CD4-positive, alpha-beta memory T cell (primary cell): ENCODE measurements around the gene HMGXB4. TPM values are rescaled to one million over a fixed set of nuclear protein-coding genes. Genes with fewer than 3 reads are reported as not detected.

ENCODE experiments used
- CTCF ChIA-PET: fragments of 350-600 bp; sonication (Branson Sonifier 250); formaldehyde crosslinking; loops from one replicate; lab custom pipeline; 2021; ENCODE audit warnings: inconsistent platforms; ENCODE audit not compliant: partially characterized antibody; lab: Charles Lee
- POLR2A ChIA-PET: fragments of 350-600 bp; sonication (Branson Sonifier 250); formaldehyde crosslinking; loops from one replicate; lab custom pipeline; 2021; ENCODE audit not compliant: partially characterized antibody; lab: Charles Lee
- DNase-seq, 5 donors: peaks; one replicate each; pipeline versions ENCODE4 v3.0.0 to v3.0.0-alpha.2; 2020 to 2022; ENCODE audit warnings: mixed read lengths in 1 of 5
- H3K27ac ChIP-seq: one replicate; pipeline ENCODE4 v1.7.0; 2013; ENCODE audit warnings: low read depth, low read length
- H3K27me3 ChIP-seq: 2 replicates; pipeline ENCODE4 v1.7.0; 2013; ENCODE audit warnings: mild to moderate bottlenecking, low read length, moderate library complexity; ENCODE audit not compliant: insufficient read depth
- H3K36me3 ChIP-seq: 2 replicates; pipeline ENCODE4 v1.7.0; 2013; ENCODE audit warnings: mild to moderate bottlenecking, low read length, moderate library complexity; ENCODE audit not compliant: insufficient read depth
- H3K4me1 ChIP-seq: 2 replicates; pipeline ENCODE4 v1.7.0; 2013; ENCODE audit warnings: mild to moderate bottlenecking, low read length, moderate library complexity; ENCODE audit not compliant: insufficient read depth
- H3K4me3 ChIP-seq, 2 donors: one replicate each; pipeline ENCODE4 v1.7.0; 2013; ENCODE audit warnings: low read length in 2 of 2, mild to moderate bottlenecking in 1 of 2
- H3K9me3 ChIP-seq, 2 donors: one replicate each; pipeline ENCODE4 v1.7.0; 2013; ENCODE audit warnings: low read length in 2 of 2, control low read depth in 1 of 2; ENCODE audit not compliant: control insufficient read depth in 1 of 2
- H3K27ac Mint-ChIP-seq, 7 donors: one replicate each; pipeline ENCODE4 v1.8.0; 2020 to 2021; ENCODE audit warnings: mixed read lengths in 7 of 7, mild to moderate bottlenecking in 6 of 7, inconsistent platforms in 3 of 7, moderate library complexity in 3 of 7
- H3K27me3 Mint-ChIP-seq, 2 donors: one replicate each; pipeline ENCODE4 v1.8.0; 2020 to 2021; ENCODE audit warnings: mixed read lengths in 2 of 2
- H3K36me3 Mint-ChIP-seq, 2 donors: one replicate each; pipeline ENCODE4 v1.8.0; 2020 to 2021; ENCODE audit warnings: mixed read lengths in 2 of 2, inconsistent platforms in 1 of 2, mild to moderate bottlenecking in 1 of 2
- H3K4me1 Mint-ChIP-seq, 4 donors: one replicate each; pipeline ENCODE4 v1.8.0; 2020 to 2021; ENCODE audit warnings: mixed read lengths in 4 of 4, mild to moderate bottlenecking in 1 of 4
- H3K4me3 Mint-ChIP-seq, 8 donors: one replicate each; pipeline ENCODE4 v1.8.0; 2020 to 2021; ENCODE audit warnings: mixed read lengths in 8 of 8, mild to moderate bottlenecking in 7 of 8, moderate library complexity in 6 of 8, inconsistent platforms in 3 of 8
- H3K9me3 Mint-ChIP-seq, 8 donors: one replicate each; pipeline ENCODE4 v1.8.0; 2020 to 2021; ENCODE audit warnings: mixed read lengths in 8 of 8, mild to moderate bottlenecking in 5 of 8, inconsistent platforms in 3 of 8, moderate library complexity in 1 of 8
- intact Hi-C: fragments of 100-400 bp; cut with micrococcal nuclease; formaldehyde crosslinking; loops from one replicate; pipeline ENCODE4 v1.15.1; 2023
- polyA plus RNA-seq, 2 donors: library from polyadenylated mRNA; unstranded; fragments of 300-500 nt; fragmentation: Illumina TruSeq; gene quantifications; one replicate each; pipeline ENCODE4 v1.2.3, GENCODE V29; 2021
- total RNA-seq, 2 experiments: library from RNA; stranded (reverse); gene quantifications; one replicate each; pipeline ENCODE4 v1.2.3, GENCODE V29; 2021

Gene HMGXB4
- total and polyA plus RNA-seq, 4 experiments from 2014 or later, result 8.7 to 25.3 (median 17.5) TPM

GRCh38 chr22:35215993-35216392 is 41.3 kb upstream of the HMGXB4 start:
- Histone ChIP-seq H3K9me3 (no peaks in the 10 kb centered on the region), H3K4me3 (no peak overlapping the region), H3K27ac (no peak overlapping the region), H3K27me3 (no peaks in the 10 kb centered on the region), H3K4me1 (no peaks in the 10 kb centered on the region), H3K36me3 (no peaks in the 10 kb centered on the region)
- DNase-seq, result no peak
- Mint-ChIP-seq H3K4me1 (no peaks in the 10 kb centered on the region), H3K27ac (no peak overlapping the region), H3K27me3 (peaks cover 9 to 21% of the 10 kb centered on the region in 2 donors), H3K4me3 (no peak overlapping the region), H3K36me3 (no peaks in the 10 kb centered on the region), H3K9me3 (peaks cover 0 to 2% (median 0%) of the 10 kb centered on the region in 8 donors)
- POLR2A ChIA-PET, result no interaction called here
- intact Hi-C loops, result no loop called here
- CTCF ChIA-PET, result no interaction called here

GRCh38 chr22:35217527-35217926 is 39.8 kb upstream of the HMGXB4 start:
- H3K36me3 Mint-ChIP-seq, result no peaks in the 10 kb centered on the region
- H3K4me1 Mint-ChIP-seq, result no peaks in the 10 kb centered on the region
- H3K27me3 ChIP-seq, result no peaks in the 10 kb centered on the region
- no peak overlapping the region for H3K4me3 ChIP-seq
- intact Hi-C loops, result no loop called here
- ChIA-PET POLR2A (no interaction called here), CTCF (no interaction called here)
- H3K27ac ChIP-seq, result no peak overlapping the region
- no peaks in the 10 kb centered on the region for H3K4me1 ChIP-seq
- DNase-seq, result no peak
- H3K27ac Mint-ChIP-seq, result no peak overlapping the region
- no peaks in the 10 kb centered on the region for H3K9me3 ChIP-seq
- no peaks in the 10 kb centered on the region for H3K36me3 ChIP-seq
- peaks cover 0 to 2% (median 0%) of the 10 kb centered on the region in 8 donors for H3K9me3 Mint-ChIP-seq
- no peak overlapping the region for H3K4me3 Mint-ChIP-seq
- peaks cover 6 to 19% of the 10 kb centered on the region in 2 donors for H3K27me3 Mint-ChIP-seq

- H3K27me3 Mint-ChIP-seq, result peaks cover 8 to 22% of the 10 kb centered on the region in 2 donors
- Histone ChIP-seq H3K27me3 (no peaks in the 10 kb centered on the region), H3K9me3 (no peaks in the 10 kb centered on the region), H3K4me3 (no peak overlapping the region), H3K27ac (no peak overlapping the region), H3K4me1 (no peaks in the 10 kb centered on the region), H3K36me3 (no peaks in the 10 kb centered on the region)
- intact Hi-C loops, result no loop called here
- no peaks in the 10 kb centered on the region for H3K4me1 Mint-ChIP-seq
- peaks cover 0 to 2% (median 0%) of the 10 kb centered on the region in 8 donors for H3K9me3 Mint-ChIP-seq
- no peak for DNase-seq
- H3K4me3 Mint-ChIP-seq, result no peak overlapping the region
- no peaks in the 10 kb centered on the region for H3K36me3 Mint-ChIP-seq
- no peak overlapping the region for H3K27ac Mint-ChIP-seq
- CTCF ChIA-PET, result no interaction called here
- POLR2A ChIA-PET, result no interaction called here
Observed at GRCh38 chr22:35218079-35218478, 39.2 kb upstream of the HMGXB4 start.

GRCh38 chr22:35219012-35219411 is 38.3 kb upstream of the HMGXB4 start:
- Mint-ChIP-seq H3K9me3 (peaks cover 0 to 2% (median 0%) of the 10 kb centered on the region in 8 donors), H3K27ac (no peak overlapping the region), H3K27me3 (peaks cover 11 to 21% of the 10 kb centered on the region in 2 donors), H3K4me3 (no peak overlapping the region), H3K36me3 (no peaks in the 10 kb centered on the region), H3K4me1 (no peaks in the 10 kb centered on the region)
- CTCF ChIA-PET, result no interaction called here
- H3K27me3 ChIP-seq, result no peaks in the 10 kb centered on the region
- no peaks in the 10 kb centered on the region for H3K4me1 ChIP-seq
- no peak for DNase-seq
- intact Hi-C loops, result no loop called here
- no peaks in the 10 kb centered on the region for H3K36me3 ChIP-seq
- no peak overlapping the region for H3K4me3 ChIP-seq
- H3K9me3 ChIP-seq, result no peaks in the 10 kb centered on the region
- H3K27ac ChIP-seq, result no peak overlapping the region
- POLR2A ChIA-PET, result no interaction called here

GRCh38 chr22:35220221-35220620 is 37.1 kb upstream of the HMGXB4 start:
- Mint-ChIP-seq H3K27me3 (peaks cover 13 to 22% of the 10 kb centered on the region in 2 donors), H3K9me3 (peaks cover 0 to 2% (median 0%) of the 10 kb centered on the region in 8 donors), H3K27ac (no peak overlapping the region), H3K4me1 (no peaks in the 10 kb centered on the region), H3K36me3 (no peaks in the 10 kb centered on the region), H3K4me3 (no peak overlapping the region)
- CTCF ChIA-PET, result interaction anchor here (0.8 to 0.9 kb wide), 2 partner anchors 9 to 12 kb away, joined by 3 to 4 read pairs; no protein-coding TSS in a partner anchor
- H3K9me3 ChIP-seq, result no peaks in the 10 kb centered on the region
- POLR2A ChIA-PET, result no interaction called here
- H3K4me1 ChIP-seq, result no peaks in the 10 kb centered on the region
- H3K27me3 ChIP-seq, result no peaks in the 10 kb centered on the region
- DNase-seq, result no peak
- no peak overlapping the region for H3K27ac ChIP-seq
- H3K36me3 ChIP-seq, result no peaks in the 10 kb centered on the region
- H3K4me3 ChIP-seq, result no peak overlapping the region
- intact Hi-C loops, result no loop called here

GRCh38 chr22:35225010-35225409 is 32.3 kb upstream of the HMGXB4 start:
- POLR2A ChIA-PET, result no interaction called here
- H3K27me3 Mint-ChIP-seq, result peaks cover 18 to 19% of the 10 kb centered on the region in 2 donors
- no peak overlapping the region for H3K27ac ChIP-seq
- H3K4me1 Mint-ChIP-seq, result no peaks in the 10 kb centered on the region
- no peaks in the 10 kb centered on the region for H3K27me3 ChIP-seq
- no peak overlapping the region for H3K4me3 Mint-ChIP-seq
- CTCF ChIA-PET, result no interaction called here
- H3K36me3 Mint-ChIP-seq, result peaks cover 0 to 4% of the 10 kb centered on the region in 2 donors
- no peak overlapping the region for H3K27ac Mint-ChIP-seq
- H3K36me3 ChIP-seq, result no peaks in the 10 kb centered on the region
- H3K4me1 ChIP-seq, result no peaks in the 10 kb centered on the region
- no peaks in the 10 kb centered on the region for H3K9me3 ChIP-seq
- intact Hi-C loops, result no loop called here
- no peak overlapping the region for H3K4me3 ChIP-seq
- H3K9me3 Mint-ChIP-seq, result peaks cover 0 to 9% (median 3%) of the 10 kb centered on the region in 8 donors
- no peak for DNase-seq

GRCh38 chr22:35226958-35227647 is 30.2 kb upstream of the HMGXB4 start:
- H3K27me3 ChIP-seq, result no peaks in the 10 kb centered on the region
- H3K27ac ChIP-seq, result no peak overlapping the region
- POLR2A ChIA-PET, result no interaction called here
- H3K9me3 Mint-ChIP-seq, result peaks cover 0 to 9% (median 3%) of the 10 kb centered on the region in 8 donors
- DNase-seq, result no peak
- H3K4me1 ChIP-seq, result no peaks in the 10 kb centered on the region
- H3K27me3 Mint-ChIP-seq, result peaks cover 14 to 18% of the 10 kb centered on the region in 2 donors
- CTCF ChIA-PET, result no interaction called here
- intact Hi-C loops, result no loop called here
- no peaks in the 10 kb centered on the region for H3K36me3 ChIP-seq
- H3K36me3 Mint-ChIP-seq, result peaks cover 0 to 4% of the 10 kb centered on the region in 2 donors
- H3K4me3 ChIP-seq, result no peak overlapping the region
- no peaks in the 10 kb centered on the region for H3K9me3 ChIP-seq
- H3K4me1 Mint-ChIP-seq, result peaks cover 4 to 15% (median 9%) of the 10 kb centered on the region in 4 donors
- H3K4me3 Mint-ChIP-seq, result no peak overlapping the region
- H3K27ac Mint-ChIP-seq, result no peak overlapping the region
